HEK293 (cell line): ENCODE data around the gene TRUB2.

Experiments
- BCL11A ChIP-seq: fragments of 450-650 bp; formaldehyde crosslinking; IDR thresholded peaks from 2 replicates; pipeline ENCODE4 v1.5.1; 2016; ENCODE audit warnings: low read depth, missing biosample characterization, missing genetic modification characterization
- BCL11B ChIP-seq: fragments of 450-650 bp; formaldehyde crosslinking; IDR thresholded peaks from 2 replicates; pipeline ENCODE4 v1.5.1; 2016; ENCODE audit warnings: low read depth, missing biosample characterization, missing genetic modification characterization
- FEZF1 ChIP-seq: fragments of 450-650 bp; formaldehyde crosslinking; IDR thresholded peaks from 2 replicates; pipeline ENCODE4 v1.5.1; 2016; ENCODE audit warnings: missing biosample characterization, missing genetic modification characterization
- GFI1B ChIP-seq: fragments of 450-650 bp; formaldehyde crosslinking; IDR thresholded peaks from 2 replicates; pipeline ENCODE4 v1.5.1; 2016; ENCODE audit warnings: missing biosample characterization, missing genetic modification characterization
- GLIS1 ChIP-seq: fragments of 450-650 bp; formaldehyde crosslinking; IDR thresholded peaks from 2 replicates; pipeline ENCODE4 v1.5.1; 2016; ENCODE audit warnings: missing biosample characterization, missing genetic modification characterization
- HOXC10 ChIP-seq: sonication (generic); formaldehyde crosslinking; IDR thresholded peaks from 2 replicates; pipeline ENCODE4 v1.8.1; 2023; ENCODE audit warnings: mild to moderate bottlenecking, missing genetic modification reagents
- MZF1 ChIP-seq: fragments of 450-650 bp; formaldehyde crosslinking; IDR thresholded peaks from 2 replicates; pipeline ENCODE4 v1.5.1; 2017; ENCODE audit warnings: missing biosample characterization, missing genetic modification characterization, borderline replicate concordance
- SALL2 ChIP-seq: fragments of 450-650 bp; formaldehyde crosslinking; IDR thresholded peaks from 2 replicates; pipeline ENCODE4 v1.5.0; 2017; ENCODE audit warnings: missing biosample characterization, mild to moderate bottlenecking, missing genetic modification characterization, borderline replicate concordance
- WT1 ChIP-seq: fragments of 450-650 bp; formaldehyde crosslinking; IDR thresholded peaks from 2 replicates; pipeline ENCODE4 v1.5.1; 2016; ENCODE audit warnings: missing biosample characterization, missing genetic modification characterization
- ZFHX2 ChIP-seq: fragments of 450-650 bp; formaldehyde crosslinking; conservative IDR thresholded peaks from 2 replicates; pipeline ENCODE4 v1.5.1; 2016; ENCODE audit warnings: missing biosample characterization, missing genetic modification characterization
- ZFP37 ChIP-seq: fragments of 450-650 bp; formaldehyde crosslinking; IDR thresholded peaks from 2 replicates; pipeline ENCODE4 v1.5.1; 2016; ENCODE audit warnings: missing biosample characterization, missing genetic modification characterization
- ZFP69B ChIP-seq: fragments of 450-650 bp; formaldehyde crosslinking; IDR thresholded peaks from 2 replicates; pipeline ENCODE4 v1.5.1; 2016; ENCODE audit warnings: missing biosample characterization, missing genetic modification characterization
- ZNF10 ChIP-seq: fragments of 450-650 bp; formaldehyde crosslinking; IDR thresholded peaks from 2 replicates; pipeline ENCODE4 v1.5.1; 2017; ENCODE audit warnings: missing biosample characterization, missing genetic modification characterization
- ZNF2 ChIP-seq: fragments of 450-650 bp; formaldehyde crosslinking; IDR thresholded peaks from 2 replicates; pipeline ENCODE4 v1.5.1; 2016; ENCODE audit warnings: missing biosample characterization, missing genetic modification characterization
- ZNF302 ChIP-seq: fragments of 450-650 bp; formaldehyde crosslinking; IDR thresholded peaks from 2 replicates; pipeline ENCODE4 v1.5.1; 2016; ENCODE audit warnings: missing biosample characterization, missing genetic modification characterization, low read depth
- ZNF473 ChIP-seq: fragments of 450-650 bp; formaldehyde crosslinking; IDR thresholded peaks from 2 replicates; pipeline ENCODE4 v1.5.1; 2017; ENCODE audit warnings: missing biosample characterization, missing genetic modification characterization
- ZNF548 ChIP-seq: fragments of 450-650 bp; formaldehyde crosslinking; IDR thresholded peaks from 2 replicates; pipeline ENCODE4 v1.5.1; 2016; ENCODE audit warnings: missing biosample characterization, missing genetic modification characterization
- ZNF560 ChIP-seq: fragments of 450-650 bp; formaldehyde crosslinking; IDR thresholded peaks from 2 replicates; pipeline ENCODE4 v1.5.1; 2017; ENCODE audit warnings: missing biosample characterization, missing genetic modification characterization, borderline replicate concordance
- ZNF654 ChIP-seq: fragments of 450-650 bp; formaldehyde crosslinking; IDR thresholded peaks from 2 replicates; pipeline ENCODE4 v1.5.1; 2016; ENCODE audit warnings: low read depth, missing biosample characterization, missing genetic modification characterization
- ZNF777 ChIP-seq: fragments of 450-650 bp; formaldehyde crosslinking; IDR thresholded peaks from 2 replicates; pipeline ENCODE4 v1.5.1; 2017; ENCODE audit warnings: missing biosample characterization, missing genetic modification characterization, borderline replicate concordance
- ZXDB ChIP-seq: fragments of 450-650 bp; formaldehyde crosslinking; IDR thresholded peaks from 2 replicates; pipeline ENCODE4 v1.5.1; 2016; ENCODE audit warnings: missing biosample characterization, missing genetic modification characterization
- TF ChIP-seq, protein P1 (sequence below): fragments of 450-650 bp; formaldehyde crosslinking; IDR thresholded peaks from 2 replicates; pipeline ENCODE4 v1.5.1; 2016; ENCODE audit warnings: missing biosample characterization, missing genetic modification characterization
- TF ChIP-seq, protein P2 (sequence below): fragments of 450-650 bp; formaldehyde crosslinking; IDR thresholded peaks from 2 replicates; pipeline ENCODE4 v1.5.1; 2016; ENCODE audit warnings: missing biosample characterization, missing genetic modification characterization
- TF ChIP-seq, protein P3 (sequence below): fragments of 450-650 bp; formaldehyde crosslinking; IDR thresholded peaks from 2 replicates; pipeline ENCODE4 v1.5.1; 2016; ENCODE audit warnings: missing biosample characterization, missing genetic modification characterization
- TF ChIP-seq, protein P4 (sequence below): fragments of 450-650 bp; formaldehyde crosslinking; IDR thresholded peaks from 2 replicates; pipeline ENCODE4 v1.5.1; 2016; ENCODE audit warnings: missing biosample characterization, missing genetic modification characterization
- TF ChIP-seq, protein P5 (sequence below): fragments of 450-650 bp; formaldehyde crosslinking; IDR thresholded peaks from 2 replicates; pipeline ENCODE4 v1.5.1; 2017; ENCODE audit warnings: missing biosample characterization, missing genetic modification characterization
- TF ChIP-seq, protein P6 (sequence below): fragments of 450-650 bp; formaldehyde crosslinking; IDR thresholded peaks from 2 replicates; pipeline ENCODE4 v1.5.1; 2016; ENCODE audit warnings: missing biosample characterization, missing genetic modification characterization, borderline replicate concordance
- TF ChIP-seq, protein P7 (sequence below): fragments of 450-650 bp; formaldehyde crosslinking; IDR thresholded peaks from 2 replicates; pipeline ENCODE4 v1.5.1; 2017; ENCODE audit warnings: missing biosample characterization, missing genetic modification characterization
- TF ChIP-seq, protein P8 (sequence below): fragments of 450-650 bp; formaldehyde crosslinking; IDR thresholded peaks from 2 replicates; pipeline ENCODE4 v1.5.1; 2016; ENCODE audit warnings: missing biosample characterization, missing genetic modification characterization

Gene TRUB2

DNA sequence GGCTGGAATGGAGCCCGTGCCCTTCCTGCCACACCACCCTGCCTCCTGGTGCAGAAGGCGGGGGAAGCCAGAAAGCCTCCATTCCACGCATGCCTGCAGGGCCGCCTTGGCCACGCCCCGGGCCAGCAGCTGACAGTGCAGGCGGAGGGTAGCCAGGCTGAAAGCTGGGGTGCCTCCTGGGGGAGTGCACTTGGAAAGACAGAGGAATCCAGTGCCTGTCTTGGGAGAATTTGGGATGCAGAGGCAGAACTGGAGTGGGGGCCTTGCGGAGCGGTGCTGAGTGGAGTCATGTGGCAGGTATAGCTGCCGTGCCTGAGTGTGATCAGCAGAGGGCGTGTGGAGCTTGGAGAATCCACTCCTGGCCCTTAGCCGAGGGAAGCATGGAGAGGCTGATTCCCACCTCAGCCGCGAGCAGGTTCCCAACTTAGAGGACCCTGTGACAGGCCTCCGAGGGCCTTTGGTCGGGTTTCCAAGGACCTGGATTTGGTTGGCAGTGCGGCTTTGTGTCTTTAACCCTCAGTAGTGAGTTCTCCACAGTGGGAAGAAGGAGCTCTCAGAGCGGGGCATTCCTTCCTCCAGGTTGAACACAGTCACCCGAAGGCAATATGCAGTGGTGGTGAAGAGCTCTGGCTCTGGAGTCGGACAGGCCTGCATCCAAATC lies 39.9 kb upstream of the TRUB2 start (continued):
- no peak for TF ChIP-seq ZNF548
- TF ChIP-seq GLIS1 (tag by site-specific recombination), result peak; percentile 57; the same call in 1 of the 2 replicates
- TF ChIP-seq, protein P1, sequence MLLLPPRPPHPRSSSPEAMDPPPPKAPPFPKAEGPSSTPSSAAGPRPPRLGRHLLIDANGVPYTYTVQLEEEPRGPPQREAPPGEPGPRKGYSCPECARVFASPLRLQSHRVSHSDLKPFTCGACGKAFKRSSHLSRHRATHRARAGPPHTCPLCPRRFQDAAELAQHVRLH (tag by site-specific recombination), result no peak
- TF ChIP-seq ZNF473, result no peak
- TF ChIP-seq WT1 (tag by site-specific recombination), result no peak
- no peak for TF ChIP-seq BCL11B (tag by site-specific recombination)
- TF ChIP-seq, protein P2, sequence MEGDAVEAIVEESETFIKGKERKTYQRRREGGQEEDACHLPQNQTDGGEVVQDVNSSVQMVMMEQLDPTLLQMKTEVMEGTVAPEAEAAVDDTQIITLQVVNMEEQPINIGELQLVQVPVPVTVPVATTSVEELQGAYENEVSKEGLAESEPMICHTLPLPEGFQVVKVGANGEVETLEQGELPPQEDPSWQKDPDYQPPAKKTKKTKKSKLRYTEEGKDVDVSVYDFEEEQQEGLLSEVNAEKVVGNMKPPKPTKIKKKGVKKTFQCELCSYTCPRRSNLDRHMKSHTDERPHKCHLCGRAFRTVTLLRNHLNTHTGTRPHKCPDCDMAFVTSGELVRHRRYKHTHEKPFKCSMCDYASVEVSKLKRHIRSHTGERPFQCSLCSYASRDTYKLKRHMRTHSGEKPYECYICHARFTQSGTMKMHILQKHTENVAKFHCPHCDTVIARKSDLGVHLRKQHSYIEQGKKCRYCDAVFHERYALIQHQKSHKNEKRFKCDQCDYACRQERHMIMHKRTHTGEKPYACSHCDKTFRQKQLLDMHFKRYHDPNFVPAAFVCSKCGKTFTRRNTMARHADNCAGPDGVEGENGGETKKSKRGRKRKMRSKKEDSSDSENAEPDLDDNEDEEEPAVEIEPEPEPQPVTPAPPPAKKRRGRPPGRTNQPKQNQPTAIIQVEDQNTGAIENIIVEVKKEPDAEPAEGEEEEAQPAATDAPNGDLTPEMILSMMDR, result peak; percentile 88
- TF ChIP-seq SALL2 (tag by site-specific recombination), result no peak
- no peak for TF ChIP-seq GFI1B (tag by site-specific recombination)
- TF ChIP-seq FEZF1 (tag by site-specific recombination), result no peak
- 0 out of 2 replicates have a peak, but pooled peaks have one; percentile 23 for TF ChIP-seq ZXDB (tag by site-specific recombination)
- TF ChIP-seq ZFP69B, result no peak
- no peak for TF ChIP-seq MZF1 (tag by site-specific recombination)
- 0 out of 2 replicates have a peak, but pooled peaks have one; percentile 12 for TF ChIP-seq ZFHX2
- no peak for TF ChIP-seq HOXC10 (CRISPR knock-in tag)
- TF ChIP-seq, protein P3, sequence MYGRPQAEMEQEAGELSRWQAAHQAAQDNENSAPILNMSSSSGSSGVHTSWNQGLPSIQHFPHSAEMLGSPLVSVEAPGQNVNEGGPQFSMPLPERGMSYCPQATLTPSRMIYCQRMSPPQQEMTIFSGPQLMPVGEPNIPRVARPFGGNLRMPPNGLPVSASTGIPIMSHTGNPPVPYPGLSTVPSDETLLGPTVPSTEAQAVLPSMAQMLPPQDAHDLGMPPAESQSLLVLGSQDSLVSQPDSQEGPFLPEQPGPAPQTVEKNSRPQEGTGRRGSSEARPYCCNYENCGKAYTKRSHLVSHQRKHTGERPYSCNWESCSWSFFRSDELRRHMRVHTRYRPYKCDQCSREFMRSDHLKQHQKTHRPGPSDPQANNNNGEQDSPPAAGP, result no peak
- TF ChIP-seq, protein P4, sequence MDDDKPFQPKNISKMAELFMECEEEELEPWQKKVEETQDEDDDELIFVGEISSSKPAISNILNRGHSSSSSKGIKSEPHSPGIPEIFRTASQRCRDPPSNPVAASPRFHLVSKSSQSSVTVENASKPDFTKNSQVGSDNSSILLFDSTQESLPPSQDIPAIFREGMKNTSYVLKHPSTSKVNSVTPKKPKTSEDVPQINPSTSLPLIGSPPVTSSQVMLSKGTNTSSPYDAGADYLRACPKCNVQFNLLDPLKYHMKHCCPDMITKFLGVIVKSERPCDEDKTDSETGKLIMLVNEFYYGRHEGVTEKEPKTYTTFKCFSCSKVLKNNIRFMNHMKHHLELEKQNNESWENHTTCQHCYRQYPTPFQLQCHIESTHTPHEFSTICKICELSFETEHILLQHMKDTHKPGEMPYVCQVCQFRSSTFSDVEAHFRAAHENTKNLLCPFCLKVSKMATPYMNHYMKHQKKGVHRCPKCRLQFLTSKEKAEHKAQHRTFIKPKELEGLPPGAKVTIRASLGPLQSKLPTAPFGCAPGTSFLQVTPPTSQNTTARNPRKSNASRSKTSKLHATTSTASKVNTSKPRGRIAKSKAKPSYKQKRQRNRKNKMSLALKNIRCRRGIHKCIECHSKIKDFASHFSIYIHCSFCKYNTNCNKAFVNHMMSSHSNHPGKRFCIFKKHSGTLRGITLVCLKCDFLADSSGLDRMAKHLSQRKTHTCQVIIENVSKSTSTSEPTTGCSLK (tag by site-specific recombination), result no peak
- TF ChIP-seq BCL11A (tag by site-specific recombination), result no peak
- no peak for TF ChIP-seq ZNF10 (tag by site-specific recombination)
- TF ChIP-seq, protein P5, sequence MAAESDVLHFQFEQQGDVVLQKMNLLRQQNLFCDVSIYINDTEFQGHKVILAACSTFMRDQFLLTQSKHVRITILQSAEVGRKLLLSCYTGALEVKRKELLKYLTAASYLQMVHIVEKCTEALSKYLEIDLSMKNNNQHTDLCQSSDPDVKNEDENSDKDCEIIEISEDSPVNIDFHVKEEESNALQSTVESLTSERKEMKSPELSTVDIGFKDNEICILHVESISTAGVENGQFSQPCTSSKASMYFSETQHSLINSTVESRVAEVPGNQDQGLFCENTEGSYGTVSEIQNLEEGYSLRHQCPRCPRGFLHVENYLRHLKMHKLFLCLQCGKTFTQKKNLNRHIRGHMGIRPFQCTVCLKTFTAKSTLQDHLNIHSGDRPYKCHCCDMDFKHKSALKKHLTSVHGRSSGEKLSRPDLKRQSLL (tag by site-specific recombination), result no peak
- TF ChIP-seq ZNF560 (tag by site-specific recombination), result no peak
- peak; percentile 83 for TF ChIP-seq ZNF654 (tag by site-specific recombination)
- TF ChIP-seq, protein P6, sequence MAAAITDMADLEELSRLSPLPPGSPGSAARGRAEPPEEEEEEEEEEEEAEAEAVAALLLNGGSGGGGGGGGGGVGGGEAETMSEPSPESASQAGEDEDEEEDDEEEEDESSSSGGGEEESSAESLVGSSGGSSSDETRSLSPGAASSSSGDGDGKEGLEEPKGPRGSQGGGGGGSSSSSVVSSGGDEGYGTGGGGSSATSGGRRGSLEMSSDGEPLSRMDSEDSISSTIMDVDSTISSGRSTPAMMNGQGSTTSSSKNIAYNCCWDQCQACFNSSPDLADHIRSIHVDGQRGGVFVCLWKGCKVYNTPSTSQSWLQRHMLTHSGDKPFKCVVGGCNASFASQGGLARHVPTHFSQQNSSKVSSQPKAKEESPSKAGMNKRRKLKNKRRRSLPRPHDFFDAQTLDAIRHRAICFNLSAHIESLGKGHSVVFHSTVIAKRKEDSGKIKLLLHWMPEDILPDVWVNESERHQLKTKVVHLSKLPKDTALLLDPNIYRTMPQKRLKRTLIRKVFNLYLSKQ, result no peak
- TF ChIP-seq, protein P7, sequence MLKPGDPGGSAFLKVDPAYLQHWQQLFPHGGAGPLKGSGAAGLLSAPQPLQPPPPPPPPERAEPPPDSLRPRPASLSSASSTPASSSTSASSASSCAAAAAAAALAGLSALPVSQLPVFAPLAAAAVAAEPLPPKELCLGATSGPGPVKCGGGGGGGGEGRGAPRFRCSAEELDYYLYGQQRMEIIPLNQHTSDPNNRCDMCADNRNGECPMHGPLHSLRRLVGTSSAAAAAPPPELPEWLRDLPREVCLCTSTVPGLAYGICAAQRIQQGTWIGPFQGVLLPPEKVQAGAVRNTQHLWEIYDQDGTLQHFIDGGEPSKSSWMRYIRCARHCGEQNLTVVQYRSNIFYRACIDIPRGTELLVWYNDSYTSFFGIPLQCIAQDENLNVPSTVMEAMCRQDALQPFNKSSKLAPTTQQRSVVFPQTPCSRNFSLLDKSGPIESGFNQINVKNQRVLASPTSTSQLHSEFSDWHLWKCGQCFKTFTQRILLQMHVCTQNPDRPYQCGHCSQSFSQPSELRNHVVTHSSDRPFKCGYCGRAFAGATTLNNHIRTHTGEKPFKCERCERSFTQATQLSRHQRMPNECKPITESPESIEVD (tag by site-specific recombination), result no peak
- TF ChIP-seq ZNF2 (tag by site-specific recombination), result peak; percentile 73
- TF ChIP-seq, protein P8, sequence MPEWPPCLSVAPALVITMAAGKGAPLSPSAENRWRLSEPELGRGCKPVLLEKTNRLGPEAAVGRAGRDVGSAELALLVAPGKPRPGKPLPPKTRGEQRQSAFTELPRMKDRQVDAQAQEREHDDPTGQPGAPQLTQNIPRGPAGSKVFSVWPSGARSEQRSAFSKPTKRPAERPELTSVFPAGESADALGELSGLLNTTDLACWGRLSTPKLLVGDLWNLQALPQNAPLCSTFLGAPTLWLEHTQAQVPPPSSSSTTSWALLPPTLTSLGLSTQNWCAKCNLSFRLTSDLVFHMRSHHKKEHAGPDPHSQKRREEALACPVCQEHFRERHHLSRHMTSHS (tag by site-specific recombination), result no peak
- TF ChIP-seq ZNF302, result no peak
- no peak for TF ChIP-seq ZNF777 (tag by site-specific recombination)
- no peak for TF ChIP-seq ZFP37 (tag by site-specific recombination)
